Medulla oblongata (tissue), 1 donor: Measurements from ENCODE around the gene SPRED2.

Experiments
- DNase-seq: peaks from one replicate; pipeline ENCODE4 v3.0.0-alpha.2; 2015; ENCODE audit errors: extremely low spot score

Gene SPRED2

GRCh38 chr2:65415091-65415490 lies 17.3 kb downstream of the SPRED2 start:
- no peak for DNase-seq

GRCh38 chr2:65413610-65414009 lies 18.8 kb downstream of the SPRED2 start:
- DNase-seq: no peak

GRCh38 chr2:65413106-65413505 lies 19.3 kb downstream of the SPRED2 start:
- no peak for DNase-seq

- no peak for DNase-seq
Measured at GRCh38 chr2:65411056-65411795, 21.2 kb downstream of the SPRED2 start.

GRCh38 chr2:65409045-65409444 lies 23.4 kb downstream of the SPRED2 start:
- DNase-seq: no peak

- no peak for DNase-seq
Measured at GRCh38 chr2:65407240-65407639, 25.2 kb downstream of the SPRED2 start.

- no peak for DNase-seq
Measured at GRCh38 chr2:65404988-65405697, 27.3 kb downstream of the SPRED2 start.

- DNase-seq: no peak
Measured at GRCh38 chr2:65403529-65403915, 28.9 kb downstream of the SPRED2 start.

- no peak for DNase-seq
Measured at GRCh38 chr2:65402780-65403528, 29.4 kb downstream of the SPRED2 start.

GRCh38 chr2:65402323-65402722 lies 30.1 kb downstream of the SPRED2 start:
- no peak for DNase-seq

GRCh38 chr2:65397122-65397521 lies 35.3 kb downstream of the SPRED2 start:
- DNase-seq: no peak

- DNase-seq: no peak
Measured at GRCh38 chr2:65396348-65397026, 35.9 kb downstream of the SPRED2 start.

- DNase-seq: no peak
Measured at GRCh38 chr2:65395621-65396347, 36.6 kb downstream of the SPRED2 start.

- no peak for DNase-seq
Measured at GRCh38 chr2:65393743-65394422, 38.5 kb downstream of the SPRED2 start.

GRCh38 chr2:65393046-65393445 lies 39.4 kb downstream of the SPRED2 start:
- no peak for DNase-seq

GRCh38 chr2:65392609-65393008 lies 39.8 kb downstream of the SPRED2 start:
- DNase-seq: no peak

- no peak for DNase-seq
Measured at GRCh38 chr2:65390134-65390533, 42.3 kb downstream of the SPRED2 start.

- no peak for DNase-seq
Measured at GRCh38 chr2:65389476-65389875, 42.9 kb downstream of the SPRED2 start.

GRCh38 chr2:65388596-65389390 lies 43.6 kb downstream of the SPRED2 start:
- DNase-seq: no peak

GRCh38 chr2:65388051-65388531 lies 44.3 kb downstream of the SPRED2 start:
- no peak for DNase-seq
